Glutamatergic neuron (in vitro differentiated cells): ENCODE measurements around the gene PHACTR2. TPM values are rescaled to one million over a fixed set of nuclear protein-coding genes. Genes with fewer than 3 reads are reported as not detected.

Source experiments
- DNase-seq: peaks from one replicate; pipeline ENCODE4 v3.0.0; 2022
- H3K27ac Mint-ChIP-seq: one replicate; pipeline ENCODE4 v1.8.0; 2020; ENCODE audit warnings: mild to moderate bottlenecking, mixed read lengths, inconsistent platforms; ENCODE audit not compliant: unreplicated experiment
- H3K27me3 Mint-ChIP-seq: one replicate; pipeline ENCODE4 v1.8.0; 2020; ENCODE audit warnings: mild to moderate bottlenecking, moderate library complexity, mixed read lengths, inconsistent platforms; ENCODE audit not compliant: unreplicated experiment
- H3K36me3 Mint-ChIP-seq: one replicate; pipeline ENCODE4 v1.8.0; 2020; ENCODE audit warnings: mild to moderate bottlenecking, mixed read lengths, inconsistent platforms; ENCODE audit not compliant: unreplicated experiment
- H3K4me1 Mint-ChIP-seq: one replicate; pipeline ENCODE4 v1.8.0; 2020; ENCODE audit warnings: mild to moderate bottlenecking, low read depth, mixed read lengths, inconsistent platforms; ENCODE audit not compliant: unreplicated experiment
- H3K4me3 Mint-ChIP-seq: one replicate; pipeline ENCODE4 v1.8.0; 2020; ENCODE audit warnings: mild to moderate bottlenecking, mixed read lengths, inconsistent platforms; ENCODE audit not compliant: unreplicated experiment
- H3K9me3 Mint-ChIP-seq: one replicate; pipeline ENCODE4 v1.8.0; 2020; ENCODE audit warnings: mild to moderate bottlenecking, moderate library complexity, mixed read lengths, inconsistent platforms; ENCODE audit not compliant: unreplicated experiment
- total RNA-seq: library from RNA; stranded (reverse); fragmentation: NEBNext Ultra II Directional; extraction: Animal tissue kit (Norgen Biotek cat#: 25700); gene quantifications from one replicate; pipeline ENCODE4 v1.2.1, GENCODE V29; 2021; ENCODE audit not compliant: unreplicated experiment
- TF ChIP-seq, protein P1 (sequence below): fragments of 200-600 bp; sonication (generic); IDR thresholded peaks from one replicate; pipeline ENCODE4 v1.5.0; 2021; ENCODE audit not compliant: partially characterized antibody, unreplicated experiment

The PHACTR2 gene
- total RNA-seq, 1 donor from 2014 or later: 9.7 TPM

GRCh38 chr6:143836150-143836549 is 158.4 kb downstream of the PHACTR2 start:
- H3K27ac Mint-ChIP-seq: no peak overlapping the region
- H3K36me3 Mint-ChIP-seq: no peaks in the 10 kb centered on the region
- no peaks in the 10 kb centered on the region for H3K4me1 Mint-ChIP-seq
- no peak for DNase-seq
- TF ChIP-seq, protein P1, sequence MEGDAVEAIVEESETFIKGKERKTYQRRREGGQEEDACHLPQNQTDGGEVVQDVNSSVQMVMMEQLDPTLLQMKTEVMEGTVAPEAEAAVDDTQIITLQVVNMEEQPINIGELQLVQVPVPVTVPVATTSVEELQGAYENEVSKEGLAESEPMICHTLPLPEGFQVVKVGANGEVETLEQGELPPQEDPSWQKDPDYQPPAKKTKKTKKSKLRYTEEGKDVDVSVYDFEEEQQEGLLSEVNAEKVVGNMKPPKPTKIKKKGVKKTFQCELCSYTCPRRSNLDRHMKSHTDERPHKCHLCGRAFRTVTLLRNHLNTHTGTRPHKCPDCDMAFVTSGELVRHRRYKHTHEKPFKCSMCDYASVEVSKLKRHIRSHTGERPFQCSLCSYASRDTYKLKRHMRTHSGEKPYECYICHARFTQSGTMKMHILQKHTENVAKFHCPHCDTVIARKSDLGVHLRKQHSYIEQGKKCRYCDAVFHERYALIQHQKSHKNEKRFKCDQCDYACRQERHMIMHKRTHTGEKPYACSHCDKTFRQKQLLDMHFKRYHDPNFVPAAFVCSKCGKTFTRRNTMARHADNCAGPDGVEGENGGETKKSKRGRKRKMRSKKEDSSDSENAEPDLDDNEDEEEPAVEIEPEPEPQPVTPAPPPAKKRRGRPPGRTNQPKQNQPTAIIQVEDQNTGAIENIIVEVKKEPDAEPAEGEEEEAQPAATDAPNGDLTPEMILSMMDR: no peak
- no peaks in the 10 kb centered on the region for H3K9me3 Mint-ChIP-seq
- no peak overlapping the region for H3K4me3 Mint-ChIP-seq
- H3K27me3 Mint-ChIP-seq: no peaks in the 10 kb centered on the region

DNA sequence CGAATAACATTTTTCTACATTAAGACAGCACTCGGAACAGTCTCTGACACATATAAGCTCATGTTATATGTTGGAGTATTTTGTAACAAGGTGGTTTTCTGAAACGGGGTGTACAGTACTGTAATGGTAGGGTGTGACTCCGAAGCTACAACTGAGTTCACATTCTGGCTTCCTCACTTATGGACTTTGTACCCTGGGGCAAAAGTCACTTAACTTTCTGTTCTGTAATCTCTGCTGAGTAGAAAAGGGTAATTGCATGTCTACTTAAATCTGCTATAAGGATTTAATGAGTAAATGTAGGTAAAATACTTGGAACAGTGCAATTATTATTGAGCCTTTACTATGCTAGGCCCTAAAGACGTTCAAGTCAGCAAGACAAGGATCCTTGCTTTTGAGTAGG is 160.6 kb downstream of the PHACTR2 start:
- TF ChIP-seq, protein P1: no peak
- no peaks in the 10 kb centered on the region for H3K9me3 Mint-ChIP-seq
- H3K4me1 Mint-ChIP-seq: peaks cover 4% of the 10 kb centered on the region
- no peaks in the 10 kb centered on the region for H3K36me3 Mint-ChIP-seq
- no peak for DNase-seq
- H3K4me3 Mint-ChIP-seq: no peak overlapping the region
- no peaks in the 10 kb centered on the region for H3K27me3 Mint-ChIP-seq
- H3K27ac Mint-ChIP-seq: no peak overlapping the region

GRCh38 chr6:143839196-143839595 is 161.4 kb downstream of the PHACTR2 start:
- TF ChIP-seq, protein P1: no peak
- Mint-ChIP-seq H3K36me3 (no peaks in the 10 kb centered on the region), H3K27me3 (peaks cover 2% of the 10 kb centered on the region), H3K9me3 (peaks cover 2% of the 10 kb centered on the region), H3K4me1 (peaks cover 6% of the 10 kb centered on the region), H3K27ac (no peak overlapping the region), H3K4me3 (no peak overlapping the region)
- no peak for DNase-seq

DNA sequence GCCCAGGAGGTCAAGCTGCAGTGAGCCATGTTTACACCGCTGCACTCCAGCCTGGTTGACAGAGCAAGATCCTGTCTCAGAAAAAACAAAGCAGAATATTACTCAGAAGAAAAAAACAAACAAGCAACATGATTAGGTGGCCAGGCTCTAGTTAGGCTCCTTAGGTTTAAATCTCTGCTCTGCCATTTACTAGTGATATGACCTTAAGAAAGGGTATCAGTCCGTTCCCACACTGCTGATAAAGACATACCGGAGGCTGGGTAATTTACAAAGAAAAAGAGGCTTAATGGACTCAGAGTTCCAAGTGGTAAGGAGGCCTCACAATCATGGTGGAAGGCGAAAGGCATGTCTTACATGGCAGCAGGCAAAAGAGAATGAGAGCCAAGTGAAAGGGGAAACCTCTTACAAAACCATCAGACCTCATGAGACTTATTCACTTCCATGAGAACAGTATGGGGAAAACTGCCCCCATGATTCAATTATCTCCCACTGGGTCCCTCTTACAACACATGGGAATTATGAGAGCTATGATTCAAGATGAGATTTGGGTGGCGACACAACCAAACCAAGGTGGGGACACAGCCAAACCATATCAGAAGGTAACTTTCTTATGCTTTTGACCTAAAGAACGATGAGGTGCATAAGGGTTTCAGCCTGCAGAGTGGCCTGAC is 163.0 kb downstream of the PHACTR2 start:
- no peak overlapping the region for H3K4me3 Mint-ChIP-seq
- peaks cover 8% of the 10 kb centered on the region for H3K4me1 Mint-ChIP-seq
- DNase-seq: no peak
- H3K9me3 Mint-ChIP-seq: peaks cover 2% of the 10 kb centered on the region
- TF ChIP-seq, protein P1: no peak
- no peaks in the 10 kb centered on the region for H3K36me3 Mint-ChIP-seq
- peaks cover 4% of the 10 kb centered on the region for H3K27me3 Mint-ChIP-seq
- H3K27ac Mint-ChIP-seq: no peak overlapping the region

- DNase-seq: no peak
- no peaks in the 10 kb centered on the region for H3K36me3 Mint-ChIP-seq
Measured at GRCh38 chr6:143842461-143842901, 164.7 kb downstream of the PHACTR2 start.

More at GRCh38 chr6:143842461-143842901, 164.7 kb downstream of the PHACTR2 start:
- peak overlapping the region; percentile 98 for H3K4me3 Mint-ChIP-seq
- peaks cover 8% of the 10 kb centered on the region for H3K4me1 Mint-ChIP-seq
- TF ChIP-seq, protein P1: no peak
- H3K27me3 Mint-ChIP-seq: peaks cover 4% of the 10 kb centered on the region
- H3K27ac Mint-ChIP-seq: peak overlapping the region; percentile 86
- H3K9me3 Mint-ChIP-seq: peaks cover 2% of the 10 kb centered on the region
